Right hindlimb (tissue), 1 donor: ENCODE results near the gene PNMA8C.
"Not testable (repeated sequence)": the region's sequence is repeated elsewhere in the genome, so short reads cannot be mapped to it uniquely, and the experiment has no call there.

Source experiments
- DNase-seq: peaks from one replicate; pipeline ENCODE4 v3.0.0-alpha.2; 2018

Gene PNMA8C

GRCh38 chr19:46411088-46411924 lies 17.4 kb downstream of the PNMA8C start:
- DNase-seq = no peak

- DNase-seq = no peak
Observed at GRCh38 chr19:46410205-46411087, 18.3 kb downstream of the PNMA8C start.

- DNase-seq = no peak
Observed at GRCh38 chr19:46409191-46409590, 19.5 kb downstream of the PNMA8C start.

DNA sequence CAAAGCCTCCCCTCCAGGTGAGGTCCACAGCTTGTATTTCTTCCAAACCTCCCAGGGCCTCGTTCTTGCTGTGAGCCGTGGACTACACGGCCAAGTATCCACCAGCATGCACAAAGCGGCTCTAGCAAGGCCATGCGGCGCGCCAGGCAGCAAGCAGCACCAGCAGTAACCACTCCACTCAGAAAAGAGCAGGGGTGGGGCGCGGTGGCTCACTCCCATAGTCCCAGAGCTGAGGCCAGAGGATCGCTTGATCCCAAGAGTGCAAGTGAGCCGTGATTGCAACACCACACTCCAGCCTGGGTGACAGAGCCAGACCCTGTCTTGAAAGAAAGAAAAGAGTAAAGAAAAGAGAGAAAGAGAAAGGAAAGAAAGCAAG lies 20.1 kb downstream of the PNMA8C start:
- peak; percentile 74 for DNase-seq

DNA sequence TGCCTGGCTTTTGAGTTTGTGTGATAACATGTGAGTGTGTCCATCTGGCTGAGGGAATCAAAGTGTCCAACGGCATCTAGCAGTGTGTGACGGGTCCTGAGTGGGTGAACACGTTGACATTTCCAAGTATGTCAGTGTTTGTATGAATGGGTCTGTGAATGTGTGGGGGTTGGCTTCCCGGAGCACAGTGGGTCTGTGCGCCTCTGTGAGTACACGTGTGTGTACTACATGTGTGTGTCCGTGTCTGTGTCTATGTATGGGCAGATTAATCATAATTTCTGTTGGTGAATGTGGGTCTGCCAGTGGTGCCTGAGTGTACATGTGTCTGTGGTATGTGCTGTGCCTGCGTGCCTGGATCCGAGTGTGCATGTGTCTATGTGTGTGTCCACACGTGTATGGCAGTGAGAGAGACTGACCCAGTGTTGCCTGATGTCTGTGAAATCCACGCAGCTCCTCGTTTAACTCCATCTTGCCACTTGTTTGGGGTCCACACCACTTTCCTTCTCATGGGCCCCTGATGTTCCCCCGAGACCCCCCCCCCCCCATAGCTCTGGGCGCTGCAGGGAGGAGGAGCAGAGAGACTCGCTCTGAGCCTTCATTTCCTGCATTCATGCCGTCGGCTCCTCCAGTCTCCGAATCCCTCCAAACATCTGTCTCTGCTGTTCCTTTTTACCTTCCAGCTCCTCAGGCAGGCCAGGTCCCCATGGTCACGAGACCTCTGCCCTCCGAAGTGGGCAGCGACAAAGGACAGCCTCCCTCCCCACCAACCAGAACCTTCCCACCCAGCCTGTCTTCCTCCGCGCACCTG lies 20.7 kb downstream of the PNMA8C start:
- DNase-seq = peak; percentile 57

DNA sequence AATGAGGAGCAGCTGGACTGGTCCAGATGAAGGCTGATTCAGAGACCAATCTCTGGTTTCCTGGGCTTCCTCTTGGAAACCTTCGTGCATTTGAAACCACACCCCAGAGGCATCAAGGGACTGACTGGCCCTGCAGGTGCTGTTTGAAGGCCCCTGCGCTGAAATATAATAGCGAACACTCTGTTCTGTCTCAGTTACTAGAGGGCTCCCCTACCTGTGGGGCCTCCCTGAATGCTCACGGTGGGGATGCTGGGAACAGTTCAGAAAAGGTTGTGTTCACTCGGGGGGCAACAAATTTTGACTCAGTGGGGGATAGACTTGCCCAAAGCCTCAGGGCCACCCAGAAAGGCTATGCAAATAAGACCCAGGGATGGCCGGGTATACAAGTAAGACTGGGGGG lies 21.8 kb downstream of the PNMA8C start:
- no peak for DNase-seq

- peak; percentile 87 for DNase-seq
Observed at GRCh38 chr19:46404753-46405468, 23.8 kb downstream of the PNMA8C start.

GRCh38 chr19:46404055-46404752 lies 24.5 kb downstream of the PNMA8C start:
- peak; percentile 84 for DNase-seq

GRCh38 chr19:46402725-46403124 lies 26.0 kb downstream of the PNMA8C start:
- DNase-seq = no peak

- not testable (repeated sequence) for DNase-seq
Observed at GRCh38 chr19:46397801-46398479, 30.8 kb downstream of the PNMA8C start.

DNA sequence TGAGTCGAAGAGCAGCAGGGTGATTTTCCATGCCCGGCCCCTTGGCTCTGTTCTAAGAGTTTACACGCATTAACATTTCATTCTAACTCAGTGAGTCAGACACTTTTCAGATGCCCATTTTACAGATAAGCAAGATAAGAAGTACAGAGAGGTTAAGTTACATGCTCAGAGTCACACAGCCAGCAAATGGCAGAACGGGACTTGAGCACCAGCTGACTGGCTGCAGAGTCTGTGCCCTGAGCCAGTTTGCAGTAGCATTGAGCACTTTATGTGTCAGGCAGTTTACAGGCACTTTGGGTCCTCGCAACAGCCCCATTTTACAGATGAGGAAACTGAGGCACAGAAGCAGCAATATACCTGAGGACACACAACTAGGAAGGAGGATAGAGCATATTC lies 34.3 kb downstream of the PNMA8C start:
- DNase-seq = no peak

GRCh38 chr19:46393456-46394401 lies 35.0 kb downstream of the PNMA8C start:
- DNase-seq = no peak

DNA sequence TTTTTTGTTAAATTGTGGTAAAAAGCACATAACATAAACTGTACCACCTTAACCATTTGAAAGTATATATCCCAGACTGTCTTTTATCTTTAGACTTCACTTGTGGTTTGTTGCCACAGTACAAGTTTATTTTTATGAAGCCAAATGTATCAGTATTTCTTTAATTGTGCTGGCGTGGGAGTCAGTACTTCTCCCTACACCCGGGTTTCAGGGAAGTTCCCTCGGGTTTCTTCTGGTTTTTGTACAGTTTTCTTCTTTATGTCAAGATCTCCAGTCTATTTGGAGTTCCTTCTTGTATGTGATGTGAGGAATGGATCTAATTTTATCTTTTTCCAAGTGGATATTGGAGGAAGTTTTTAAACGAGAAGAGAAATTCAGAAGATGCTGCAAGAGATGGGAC lies 35.9 kb downstream of the PNMA8C start:
- DNase-seq = no peak

DNA sequence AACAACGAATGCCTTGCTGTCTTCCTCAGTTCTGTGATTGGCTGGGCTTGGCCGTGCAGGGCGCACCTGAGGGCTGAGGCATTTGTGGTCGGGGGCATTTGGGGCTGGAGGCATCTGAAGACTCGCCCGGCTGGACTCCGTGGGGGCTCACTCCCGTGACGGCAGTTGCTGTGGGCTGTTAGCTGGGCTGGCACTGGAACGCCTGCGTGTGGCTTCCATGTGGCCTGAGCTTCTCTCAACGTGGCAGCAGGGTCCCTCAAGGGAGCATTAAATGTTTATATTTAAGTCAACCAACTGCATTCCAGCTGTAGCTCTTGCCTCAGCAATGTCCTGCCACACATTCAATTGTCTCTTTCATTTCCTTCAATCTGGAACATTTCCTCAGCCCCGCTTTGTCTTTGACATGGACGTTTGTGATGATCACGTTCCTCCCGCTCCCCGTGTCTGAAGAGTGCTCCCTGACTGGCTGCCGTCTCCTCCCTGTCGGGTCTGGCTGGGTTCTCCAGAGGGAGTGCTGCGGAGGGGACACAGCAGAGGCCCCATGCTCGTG lies 36.4 kb downstream of the PNMA8C start:
- no peak for DNase-seq

- no peak for DNase-seq
Observed at GRCh38 chr19:46391296-46392251, 37.2 kb downstream of the PNMA8C start.

GRCh38 chr19:46390866-46391265 lies 37.9 kb downstream of the PNMA8C start:
- no peak for DNase-seq

- DNase-seq = no peak
Observed at GRCh38 chr19:46390121-46390858, 38.4 kb downstream of the PNMA8C start.
